ENCODE data around the gene USP35.

GRCh38 chr11:78219493-78220217, 30.9 kb downstream of the USP35 start:
- TF ChIP-seq, protein P1, sequence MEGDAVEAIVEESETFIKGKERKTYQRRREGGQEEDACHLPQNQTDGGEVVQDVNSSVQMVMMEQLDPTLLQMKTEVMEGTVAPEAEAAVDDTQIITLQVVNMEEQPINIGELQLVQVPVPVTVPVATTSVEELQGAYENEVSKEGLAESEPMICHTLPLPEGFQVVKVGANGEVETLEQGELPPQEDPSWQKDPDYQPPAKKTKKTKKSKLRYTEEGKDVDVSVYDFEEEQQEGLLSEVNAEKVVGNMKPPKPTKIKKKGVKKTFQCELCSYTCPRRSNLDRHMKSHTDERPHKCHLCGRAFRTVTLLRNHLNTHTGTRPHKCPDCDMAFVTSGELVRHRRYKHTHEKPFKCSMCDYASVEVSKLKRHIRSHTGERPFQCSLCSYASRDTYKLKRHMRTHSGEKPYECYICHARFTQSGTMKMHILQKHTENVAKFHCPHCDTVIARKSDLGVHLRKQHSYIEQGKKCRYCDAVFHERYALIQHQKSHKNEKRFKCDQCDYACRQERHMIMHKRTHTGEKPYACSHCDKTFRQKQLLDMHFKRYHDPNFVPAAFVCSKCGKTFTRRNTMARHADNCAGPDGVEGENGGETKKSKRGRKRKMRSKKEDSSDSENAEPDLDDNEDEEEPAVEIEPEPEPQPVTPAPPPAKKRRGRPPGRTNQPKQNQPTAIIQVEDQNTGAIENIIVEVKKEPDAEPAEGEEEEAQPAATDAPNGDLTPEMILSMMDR (IDR thresholded peaks at IDR 0.05; ENCODE audit: poor library complexity): no peak
- TF ChIP-seq EZH2 (IDR thresholded peaks at IDR 0.05; ENCODE audit: borderline replicate concordance): no peak

Measured in hepatocyte (in vitro differentiated cells).